Gastrocnemius medialis (tissue), 4 donors: Measurements from ENCODE around the gene TEP1. TPM values are rescaled to one million over a fixed set of nuclear protein-coding genes. Genes with fewer than 3 reads are reported as not detected.
"Not testable (repeated sequence)": the region's sequence is repeated elsewhere in the genome, so short reads cannot be mapped to it uniquely, and the experiment has no call there.

Experiments
- ATAC-seq, 2 donors: fragments of 150-250 bp; one replicate each; pipeline ENCODE4 v1.9.1; 2016
- DNase-seq, 2 donors: peaks; one replicate each; pipeline ENCODE4 v3.0.0-alpha.2; 2019
- H3K27ac ChIP-seq, 4 donors: fragments of 200-600 bp; sonication (generic); 1 replicate in 1 of 4; 2 replicates in 3 of 4; pipeline ENCODE4 v1.5.1; 2016 to 2018; ENCODE audit warnings: mild to moderate bottlenecking in 2 of 4, moderate library complexity in 1 of 4
- H3K27me3 ChIP-seq, 3 donors: fragments of 200-600 bp; sonication (generic) in 2 of 3; 1 replicate in 1 of 3; 2 replicates in 2 of 3; pipeline versions ENCODE4 v1.5.1 to v1.6.0; 2016 to 2019; ENCODE audit warnings: mild to moderate bottlenecking in 1 of 3, moderate library complexity in 1 of 3
- H3K36me3 ChIP-seq, 2 donors: fragments of 200-600 bp; sonication (generic) in 1 of 2; one replicate each; pipeline ENCODE4 v1.5.1; 2017 to 2018
- H3K4me1 ChIP-seq, 2 donors: fragments of 200-600 bp; sonication (generic) in 1 of 2; one replicate each; pipeline ENCODE4 v1.5.1; 2016 to 2017; ENCODE audit warnings: mild to moderate bottlenecking in 2 of 2
- H3K4me3 ChIP-seq, 4 donors: fragments of 200-600 bp; sonication (generic) in 3 of 4; 1 replicate in 1 of 4; 2 replicates in 3 of 4; pipeline ENCODE4 v1.5.1; 2016 to 2019; ENCODE audit warnings: mild to moderate bottlenecking in 2 of 4
- H3K9me3 ChIP-seq, 3 donors: fragments of 200-600 bp; sonication (generic) in 2 of 3; 1 replicate in 1 of 3; 2 replicates in 2 of 3; pipeline ENCODE4 v1.5.1; 2016 to 2019
- POLR2A ChIP-seq, 2 donors: fragments of 450-650 bp; IDR thresholded peaks; one replicate each; pipeline ENCODE4 v1.6.1; 2017; ENCODE audit warnings: antibody characterized with exemption in 2 of 2, mild to moderate bottlenecking in 2 of 2, moderate library complexity in 2 of 2
- in situ Hi-C, 4 donors: fragments of 200-750 bp; cut with MboI; loops; one replicate each; pipeline versions ENCODE4 v1.15.0 to v1.8.0; 2017; ENCODE audit warnings: low sequenced_read_pairs in 4 of 4
- intact Hi-C: fragments of 100-400 bp; cut with DNase I; formaldehyde crosslinking; loops from one replicate; pipeline ENCODE4 v1.15.1; 2023; ENCODE audit warnings: low total_unique reads
- total RNA-seq, 4 donors: library from RNA; depleted of rRNA; stranded (reverse); fragments of >200 nt; gene quantifications; one replicate each; pipeline versions ENCODE4 v1.1.0 to v1.2.3, GENCODE V29; 2016
- TF ChIP-seq, protein P1 (sequence below), 5 experiments: fragments of 450-650 bp in 3 of 5; fragments of 200-600 bp in 2 of 5; sonication (generic) in 2 of 5; IDR thresholded peaks in 4 of 5; conservative IDR thresholded peaks in 1 of 5; 1 replicate in 4 of 5; 2 replicates in 1 of 5; pipeline ENCODE4 v1.5.1; 2016 to 2019; ENCODE audit warnings: antibody characterized with exemption in 5 of 5, mild to moderate bottlenecking in 3 of 5, moderate library complexity in 3 of 5

TEP1 gene
- total RNA-seq, 4 donors from 2014 or later: 7.2 to 25.7 (median 12.0) TPM

DNA sequence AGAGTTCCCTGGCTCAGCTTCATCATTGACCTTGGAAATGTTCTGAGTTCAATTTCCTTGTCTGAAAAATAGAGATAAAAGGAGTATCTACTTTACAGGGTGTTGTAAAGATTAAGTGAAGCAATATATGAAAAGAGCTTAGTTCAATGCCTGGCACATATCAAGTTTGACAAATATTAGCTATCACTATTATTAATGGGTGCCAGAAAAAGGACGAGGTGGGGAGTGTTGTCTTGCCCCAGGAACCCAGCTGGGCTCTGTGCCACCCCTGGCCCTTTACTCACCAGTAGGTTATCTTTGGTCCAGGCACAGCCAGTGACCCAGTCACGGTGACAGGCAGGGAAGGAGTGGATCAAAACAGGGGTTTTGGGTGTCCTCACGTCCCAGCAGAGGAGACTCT lies 37.8 kb downstream of the TEP1 start:
- ATAC-seq (no peak), DNase-seq (no peak)
- TF ChIP-seq, protein P1, sequence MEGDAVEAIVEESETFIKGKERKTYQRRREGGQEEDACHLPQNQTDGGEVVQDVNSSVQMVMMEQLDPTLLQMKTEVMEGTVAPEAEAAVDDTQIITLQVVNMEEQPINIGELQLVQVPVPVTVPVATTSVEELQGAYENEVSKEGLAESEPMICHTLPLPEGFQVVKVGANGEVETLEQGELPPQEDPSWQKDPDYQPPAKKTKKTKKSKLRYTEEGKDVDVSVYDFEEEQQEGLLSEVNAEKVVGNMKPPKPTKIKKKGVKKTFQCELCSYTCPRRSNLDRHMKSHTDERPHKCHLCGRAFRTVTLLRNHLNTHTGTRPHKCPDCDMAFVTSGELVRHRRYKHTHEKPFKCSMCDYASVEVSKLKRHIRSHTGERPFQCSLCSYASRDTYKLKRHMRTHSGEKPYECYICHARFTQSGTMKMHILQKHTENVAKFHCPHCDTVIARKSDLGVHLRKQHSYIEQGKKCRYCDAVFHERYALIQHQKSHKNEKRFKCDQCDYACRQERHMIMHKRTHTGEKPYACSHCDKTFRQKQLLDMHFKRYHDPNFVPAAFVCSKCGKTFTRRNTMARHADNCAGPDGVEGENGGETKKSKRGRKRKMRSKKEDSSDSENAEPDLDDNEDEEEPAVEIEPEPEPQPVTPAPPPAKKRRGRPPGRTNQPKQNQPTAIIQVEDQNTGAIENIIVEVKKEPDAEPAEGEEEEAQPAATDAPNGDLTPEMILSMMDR (IDR thresholded peaks at IDR 0.05 in 4 of 5, conservative IDR thresholded peaks at IDR 0.05 in 1 of 5): no peak
- TF ChIP-seq POLR2A (IDR thresholded peaks at IDR 0.05): no peak
- in situ Hi-C loops (no loop called here), intact Hi-C loops (no loop called here)
- H3K4me1 ChIP-seq: no peaks in the 10 kb centered on the region
- H3K27me3 ChIP-seq: no peaks in the 10 kb centered on the region
- no peaks in the 10 kb centered on the region for H3K9me3 ChIP-seq
- H3K36me3 ChIP-seq: peaks cover 0 to 100% of the 10 kb centered on the region in 2 donors
- H3K27ac ChIP-seq: no peak overlapping the region
- no peak overlapping the region for H3K4me3 ChIP-seq

DNA sequence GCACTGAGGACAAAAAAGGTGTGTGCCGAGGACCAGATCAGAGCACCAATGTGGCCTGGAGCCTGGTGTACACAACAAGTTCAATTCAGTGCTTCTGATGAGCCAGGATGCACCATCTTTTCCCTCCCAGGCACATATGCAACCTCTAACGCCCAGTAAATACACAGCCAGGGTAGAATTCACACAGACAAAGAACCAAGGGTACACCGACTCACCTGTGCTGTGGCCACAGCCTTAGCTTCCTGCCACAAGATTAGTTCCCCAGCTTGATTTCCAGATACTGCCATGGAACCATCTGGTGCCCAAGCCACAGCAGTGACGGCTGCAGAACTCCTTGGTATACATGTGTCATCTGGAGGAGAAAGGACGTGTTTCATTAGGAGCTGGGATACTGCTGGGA lies 40.5 kb downstream of the TEP1 start:
- intact Hi-C loops (no loop called here), in situ Hi-C loops (loop anchor here in 2 of 4 donors (25.0 kb wide), 1 partner anchor 1040 kb away; no protein-coding TSS in a partner anchor)
- Histone ChIP-seq H3K36me3 (peaks cover 0 to 100% of the 10 kb centered on the region in 2 donors), H3K4me3 (no peak overlapping the region), H3K9me3 (no peaks in the 10 kb centered on the region), H3K27me3 (no peaks in the 10 kb centered on the region), H3K27ac (no peak overlapping the region), H3K4me1 (no peaks in the 10 kb centered on the region)
- TF ChIP-seq, protein P1 (IDR thresholded peaks at IDR 0.05 in 4 of 5, conservative IDR thresholded peaks at IDR 0.05 in 1 of 5): no peak
- no peak for TF ChIP-seq POLR2A (IDR thresholded peaks at IDR 0.05)
- DNase-seq (no peak), ATAC-seq (no peak)

DNA sequence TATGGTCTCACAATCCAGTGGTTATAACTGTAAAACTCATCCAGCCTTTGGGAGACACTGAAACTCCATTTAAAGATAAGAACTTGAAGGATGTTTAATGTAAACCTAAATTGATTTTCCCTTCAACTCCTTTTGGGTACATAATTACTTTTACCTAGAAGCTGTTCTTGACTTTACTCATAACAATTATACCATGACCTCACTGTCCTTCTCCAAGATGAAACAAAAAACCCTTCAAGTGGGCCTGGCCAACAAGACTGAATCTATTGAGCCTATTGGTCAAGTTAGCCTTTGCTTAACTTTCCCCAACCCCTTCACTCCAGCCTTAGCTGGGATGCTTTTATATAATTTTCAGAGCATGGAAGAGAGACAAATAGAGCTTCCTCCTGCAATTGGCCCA lies 47.4 kb downstream of the TEP1 start:
- no peak overlapping the region for H3K27ac ChIP-seq
- H3K9me3 ChIP-seq: no peaks in the 10 kb centered on the region
- H3K4me3 ChIP-seq: no peak overlapping the region
- DNase-seq: no peak
- ATAC-seq: no peak
- peaks cover 0 to 76% of the 10 kb centered on the region in 2 donors for H3K36me3 ChIP-seq
- no peaks in the 10 kb centered on the region for H3K4me1 ChIP-seq
- H3K27me3 ChIP-seq: no peaks in the 10 kb centered on the region
- intact Hi-C loops: no loop called here
- TF ChIP-seq POLR2A (IDR thresholded peaks at IDR 0.05): no peak
- TF ChIP-seq, protein P1 (IDR thresholded peaks at IDR 0.05 in 4 of 5, conservative IDR thresholded peaks at IDR 0.05 in 1 of 5): no peak
- in situ Hi-C loops: loop anchor here in 2 of 4 donors (25.0 kb wide), 1 partner anchor 1046 kb away; no protein-coding TSS in a partner anchor

DNA sequence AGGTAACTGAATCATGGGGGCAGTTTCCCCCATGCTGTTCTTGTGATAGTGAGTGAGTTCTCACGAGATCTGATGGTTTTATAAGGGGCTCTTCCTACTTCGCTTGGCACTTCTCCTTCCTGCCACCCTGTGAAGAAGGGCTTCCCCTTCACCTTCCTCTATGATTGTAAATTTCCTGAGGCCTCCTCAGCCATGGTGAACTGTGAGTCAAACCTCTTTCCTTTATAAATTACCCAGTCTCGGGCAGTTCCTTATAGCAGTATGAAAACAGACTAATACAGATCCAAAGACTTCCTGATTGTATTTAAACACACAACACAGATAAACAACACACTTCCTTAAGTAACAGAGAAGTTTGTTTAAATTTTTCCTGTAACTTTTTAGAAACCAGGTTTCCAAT lies 54.8 kb downstream of the TEP1 start:
- DNase-seq, H3K4me1 ChIP-seq, H3K9me3 ChIP-seq, H3K4me3 ChIP-seq, ATAC-seq, H3K27ac ChIP-seq, intact Hi-C loops, H3K27me3 ChIP-seq: not testable (repeated sequence)
- in situ Hi-C loops: loop anchor here in 2 of 4 donors (25.0 kb wide), 1 partner anchor 1054 kb away; no protein-coding TSS in a partner anchor
- peaks cover 0 to 67% of the 10 kb centered on the region in 2 donors for H3K36me3 ChIP-seq

DNA sequence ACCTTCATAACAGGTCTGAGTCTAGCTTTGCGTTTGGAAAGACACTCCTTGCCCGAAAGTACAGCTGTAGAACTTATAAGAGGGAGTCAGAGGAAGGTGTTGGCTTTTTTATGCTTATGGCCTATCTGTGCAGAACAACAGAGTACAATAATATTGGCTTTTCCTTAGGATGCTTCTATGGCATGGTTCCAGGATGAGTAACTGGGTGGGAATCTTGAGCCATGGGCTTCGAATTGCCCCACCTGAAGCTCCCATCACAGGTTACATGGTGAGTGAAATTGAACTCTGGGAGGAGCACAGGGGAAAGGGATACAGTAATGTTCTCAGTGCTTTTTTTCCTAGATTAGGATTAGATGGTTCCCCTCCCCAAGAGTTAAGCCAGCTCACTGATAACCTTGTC lies 56.9 kb downstream of the TEP1 start:
- DNase-seq: no peak
- peaks cover 0 to 76% of the 10 kb centered on the region in 2 donors for H3K36me3 ChIP-seq
- no peak overlapping the region for H3K27ac ChIP-seq
- in situ Hi-C loops: loop anchor here in 2 of 4 donors (25.0 kb wide), 1 partner anchor 1056 kb away; no protein-coding TSS in a partner anchor
- no peaks in the 10 kb centered on the region for H3K4me1 ChIP-seq
- no peak overlapping the region for H3K4me3 ChIP-seq
- no peaks in the 10 kb centered on the region for H3K27me3 ChIP-seq
- no peak for ATAC-seq
- intact Hi-C loops: no loop called here
- H3K9me3 ChIP-seq: no peaks in the 10 kb centered on the region
- TF ChIP-seq, protein P1 (IDR thresholded peaks at IDR 0.05 in 4 of 5, conservative IDR thresholded peaks at IDR 0.05 in 1 of 5): no peak
- TF ChIP-seq POLR2A (IDR thresholded peaks at IDR 0.05): no peak
